ENCODE data around the gene MAT2B.
A peak's percentile ranks its signal among the peaks of the same experiment; 100 is the strongest.

MAT2B gene

GRCh38 chr5:163562071-163562470, 56.7 kb downstream of the MAT2B start:
- DNase-seq: no peak

- no peak for DNase-seq
Measured at GRCh38 chr5:163563112-163563511, 57.7 kb downstream of the MAT2B start.

GRCh38 chr5:163563880-163564279, 58.5 kb downstream of the MAT2B start:
- DNase-seq: no peak

DNA sequence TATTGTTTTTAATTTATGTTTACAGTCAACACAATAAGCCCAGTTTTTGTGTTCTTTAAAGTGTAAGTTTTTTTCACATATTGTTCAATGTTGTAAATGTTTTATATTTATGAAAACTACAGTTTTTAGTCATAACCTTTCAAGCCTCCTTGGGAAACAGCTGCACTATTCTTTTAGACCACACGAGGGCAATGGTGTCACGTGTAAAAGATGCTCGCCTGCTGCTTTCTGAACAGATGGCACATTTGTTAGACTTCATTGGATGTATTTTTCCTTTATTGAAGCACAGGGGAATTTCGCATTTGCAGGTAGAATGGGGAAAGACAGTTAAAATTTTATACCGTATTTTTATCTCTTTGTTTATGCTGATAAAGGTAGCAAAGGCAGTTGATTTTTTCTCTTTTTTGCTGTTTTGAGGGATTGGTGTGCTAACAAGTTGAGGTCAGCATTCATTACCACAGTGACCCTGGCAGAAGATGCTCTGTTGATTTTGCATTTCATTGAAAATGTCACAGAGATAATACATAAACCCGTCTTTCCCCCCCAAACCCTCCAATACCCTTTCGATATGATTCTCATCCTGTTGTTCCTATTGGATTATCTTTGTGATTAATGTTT, 59.0 kb downstream of the MAT2B start:
- DNase-seq: peak in 3 of 4 experiments; percentile 1 to 37 (median 29)

DNA sequence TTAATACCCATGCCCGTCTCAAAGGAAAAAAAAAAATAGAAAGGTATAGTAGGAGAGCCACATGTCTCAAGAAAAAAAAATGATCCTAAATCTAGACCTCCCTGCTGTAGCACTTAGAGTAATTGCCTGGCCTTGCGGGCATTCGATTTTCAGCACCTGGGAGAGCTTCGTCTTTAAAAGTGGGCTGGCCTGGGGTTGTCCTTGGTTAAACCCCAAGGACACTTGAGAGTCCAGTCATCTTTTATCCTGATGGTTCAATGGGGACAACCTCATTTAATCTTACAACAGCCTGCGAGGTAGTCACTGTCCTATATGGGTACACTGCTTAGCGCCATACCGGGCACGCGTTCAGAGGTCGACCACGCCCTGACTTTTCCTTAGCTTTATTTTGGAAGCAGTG, 60.1 kb downstream of the MAT2B start:
- DNase-seq: no peak

DNA sequence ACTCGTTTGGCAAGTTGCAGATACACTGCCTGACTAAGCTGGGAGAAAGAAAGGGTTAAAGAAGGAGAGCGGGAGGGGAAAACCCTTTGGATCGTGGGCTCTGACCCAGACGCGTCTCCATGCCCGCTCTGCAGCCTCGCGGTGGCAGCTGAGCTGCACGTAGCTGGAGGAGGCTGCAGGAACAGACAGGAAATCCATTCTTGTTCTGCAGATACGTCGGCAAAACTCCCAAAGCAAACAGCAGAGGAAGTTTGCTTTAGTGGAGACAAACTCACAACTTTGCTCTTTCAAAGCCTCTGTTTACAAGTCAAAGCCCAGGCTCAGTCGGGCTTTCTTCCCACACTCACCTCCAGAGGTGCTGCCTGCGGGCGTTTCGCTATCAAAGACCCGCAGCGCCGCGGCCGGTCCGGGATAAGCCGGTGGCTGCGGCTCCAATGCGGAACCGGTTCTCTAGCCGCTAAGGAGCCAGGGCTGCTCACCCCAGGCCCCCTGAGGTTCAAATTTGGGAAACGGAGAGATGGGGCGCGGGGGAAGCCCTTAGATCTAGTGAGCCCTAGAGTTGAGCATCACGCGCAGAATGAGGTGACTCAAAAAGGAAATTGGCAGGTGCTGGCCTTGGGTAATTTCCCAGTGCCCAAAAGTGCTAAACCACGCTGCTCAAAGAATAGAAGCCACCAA, 60.7 kb downstream of the MAT2B start:
- no peak for DNase-seq

GRCh38 chr5:163566678-163567077, 61.3 kb downstream of the MAT2B start:
- no peak for DNase-seq

DNA sequence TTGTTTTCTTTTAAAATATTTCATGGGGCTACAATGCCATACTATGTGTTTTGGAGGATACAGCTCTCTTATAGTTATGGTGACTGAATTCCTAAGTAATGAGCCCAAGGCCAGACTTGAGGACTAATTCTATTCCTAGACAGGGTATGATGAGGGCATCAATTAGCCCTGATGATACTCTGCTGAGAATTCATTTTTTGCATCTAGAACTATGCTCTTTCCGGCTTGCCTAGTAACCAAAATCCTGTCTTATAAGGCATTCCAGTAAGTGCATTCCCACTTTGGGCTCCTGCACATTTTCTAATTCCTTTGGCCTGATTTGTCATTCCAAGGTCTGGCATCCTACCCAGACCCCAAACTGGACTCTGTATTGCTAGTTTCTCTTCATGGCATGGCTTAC, 62.4 kb downstream of the MAT2B start:
- no peak for DNase-seq

Measured in activated naive CD4-positive, alpha-beta T cell (primary cell).